NB4 (cell line): ENCODE measurements around the gene FTO.

ENCODE experiments used
- POLR2A ChIP-seq: IDR thresholded peaks from 2 replicates; pipeline ENCODE4 v1.6.1; 2011; ENCODE audit warnings: mild to moderate bottlenecking; ENCODE audit not compliant: insufficient read length; ENCODE audit errors: extremely low read depth
- TF ChIP-seq, protein P1 (sequence below): IDR thresholded peaks from one replicate; pipeline ENCODE4 v1.5.1; 2012; ENCODE audit warnings: low read depth, low read length

DNA sequence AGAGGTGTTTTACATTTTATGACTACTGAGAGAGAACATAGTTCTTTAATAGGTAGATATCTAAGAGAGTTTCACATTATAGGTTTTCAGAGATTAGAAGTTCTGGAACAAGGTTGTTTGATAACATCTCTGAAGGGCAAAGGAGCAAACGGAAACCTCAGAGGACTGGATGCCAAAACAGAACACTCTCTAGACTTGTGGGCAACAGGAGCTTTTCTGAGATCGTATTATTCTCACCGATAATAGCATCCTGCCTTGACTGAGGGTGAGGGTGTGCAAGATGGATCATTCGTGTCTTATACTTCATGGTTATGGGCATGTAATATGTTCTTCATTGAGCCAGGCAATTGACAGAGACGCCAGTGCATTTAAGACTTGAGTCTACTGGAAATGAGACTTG is 347.9 kb downstream of the FTO start:
- TF ChIP-seq, protein P1, sequence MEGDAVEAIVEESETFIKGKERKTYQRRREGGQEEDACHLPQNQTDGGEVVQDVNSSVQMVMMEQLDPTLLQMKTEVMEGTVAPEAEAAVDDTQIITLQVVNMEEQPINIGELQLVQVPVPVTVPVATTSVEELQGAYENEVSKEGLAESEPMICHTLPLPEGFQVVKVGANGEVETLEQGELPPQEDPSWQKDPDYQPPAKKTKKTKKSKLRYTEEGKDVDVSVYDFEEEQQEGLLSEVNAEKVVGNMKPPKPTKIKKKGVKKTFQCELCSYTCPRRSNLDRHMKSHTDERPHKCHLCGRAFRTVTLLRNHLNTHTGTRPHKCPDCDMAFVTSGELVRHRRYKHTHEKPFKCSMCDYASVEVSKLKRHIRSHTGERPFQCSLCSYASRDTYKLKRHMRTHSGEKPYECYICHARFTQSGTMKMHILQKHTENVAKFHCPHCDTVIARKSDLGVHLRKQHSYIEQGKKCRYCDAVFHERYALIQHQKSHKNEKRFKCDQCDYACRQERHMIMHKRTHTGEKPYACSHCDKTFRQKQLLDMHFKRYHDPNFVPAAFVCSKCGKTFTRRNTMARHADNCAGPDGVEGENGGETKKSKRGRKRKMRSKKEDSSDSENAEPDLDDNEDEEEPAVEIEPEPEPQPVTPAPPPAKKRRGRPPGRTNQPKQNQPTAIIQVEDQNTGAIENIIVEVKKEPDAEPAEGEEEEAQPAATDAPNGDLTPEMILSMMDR = no peak
- no peak for TF ChIP-seq POLR2A
